HG02642 (cell line): ENCODE results near the gene SHF.

Source experiments
- ATAC-seq: cut with Tn5 transposase; IDR thresholded peaks from one replicate; pipeline ENCODE4 v1.9.1; 2021; ENCODE audit warnings: mild to moderate bottlenecking; ENCODE audit not compliant: unreplicated experiment, poor library complexity

SHF gene

GRCh38 chr15:45131510-45131909 is 56.3 kb downstream of the SHF start:
- ATAC-seq = no peak

- ATAC-seq = no peak
Measured at GRCh38 chr15:45130291-45131000, 57.3 kb downstream of the SHF start.

- no peak for ATAC-seq
Measured at GRCh38 chr15:45129651-45130129, 58.1 kb downstream of the SHF start, which contains the start of the genes DUOX1 and DUOXA1. Gene DUOX1, plus strand, starts transcription at chr15:45129994. Its CDS starts 1,973 bp downstream, at chr15:45131967. Gene DUOXA1, minus strand, starts transcription at chr15:45129879. Its CDS starts 6,865 bp downstream, at chr15:45123014.

- ATAC-seq = no peak
Measured at GRCh38 chr15:45128971-45129639, 58.7 kb downstream of the SHF start.

GRCh38 chr15:45126535-45127158 is 61.1 kb downstream of the SHF start:
- no peak for ATAC-seq

- no peak for ATAC-seq
Measured at GRCh38 chr15:45123397-45123796, 64.4 kb downstream of the SHF start.

- ATAC-seq = no peak
Measured at GRCh38 chr15:45122719-45123118, 65.0 kb downstream of the SHF start.

GRCh38 chr15:45121706-45122417 is 65.9 kb downstream of the SHF start:
- ATAC-seq = no peak

- ATAC-seq = no peak
Measured at GRCh38 chr15:45121020-45121419, 66.7 kb downstream of the SHF start.

- no peak for ATAC-seq
Measured at GRCh38 chr15:45120081-45120972, 67.4 kb downstream of the SHF start.

- no peak for ATAC-seq
Measured at GRCh38 chr15:45118996-45119395, 68.8 kb downstream of the SHF start.

GRCh38 chr15:45118131-45118588 is 69.6 kb downstream of the SHF start:
- ATAC-seq = peak; percentile 91

- peak; percentile 10 for ATAC-seq
Measured at GRCh38 chr15:45117308-45118130, 70.2 kb downstream of the SHF start.
